ENCODE measurements around the gene IGF1R.
A peak's percentile ranks its signal among the peaks of the same experiment; 100 is the strongest.

IGF1R gene

GRCh38 chr15:98657721-98658120, 9.4 kb downstream of the IGF1R start:
- Histone ChIP-seq H3K4me1 (ENCODE audit: control insufficient read depth in 1 of 2, insufficient read depth in 2 of 2, low read length in 2 of 2) (peaks cover 14 to 20% of the 10 kb centered on the region in 2 donors), H3K9me3 (ENCODE audit: control insufficient read depth in 1 of 2, low read length in 2 of 2) (no peaks in the 10 kb centered on the region), H3K4me3 (ENCODE audit: low read depth in 1 of 2, low read length in 2 of 2) (no peak overlapping the region), H3K36me3 (ENCODE audit: control insufficient read depth in 1 of 2, insufficient read depth in 2 of 2, low read length in 2 of 2) (no peaks in the 10 kb centered on the region), H3K9ac (ENCODE audit: low read depth in 1 of 2, low read length in 2 of 2) (no peak overlapping the region), H3K27ac (ENCODE audit: low read depth, low read length) (no peak overlapping the region), H3K27me3 (ENCODE audit: control insufficient read depth in 1 of 2, insufficient read depth in 2 of 2, low read length in 2 of 2) (no peaks in the 10 kb centered on the region)

- Histone ChIP-seq H3K4me3 (ENCODE audit: low read depth in 1 of 2, low read length in 2 of 2) (no peak overlapping the region), H3K27me3 (ENCODE audit: control insufficient read depth in 1 of 2, insufficient read depth in 2 of 2, low read length in 2 of 2) (no peaks in the 10 kb centered on the region), H3K36me3 (ENCODE audit: control insufficient read depth in 1 of 2, insufficient read depth in 2 of 2, low read length in 2 of 2) (no peaks in the 10 kb centered on the region), H3K9ac (ENCODE audit: low read depth in 1 of 2, low read length in 2 of 2) (no peak overlapping the region), H3K4me1 (ENCODE audit: control insufficient read depth in 1 of 2, insufficient read depth in 2 of 2, low read length in 2 of 2) (peaks cover 17 to 29% of the 10 kb centered on the region in 2 donors), H3K9me3 (ENCODE audit: control insufficient read depth in 1 of 2, low read length in 2 of 2) (no peaks in the 10 kb centered on the region), H3K27ac (ENCODE audit: low read depth, low read length) (no peak overlapping the region)
Observed at GRCh38 chr15:98658831-98659699, 10.7 kb downstream of the IGF1R start.

GRCh38 chr15:98660055-98660454, 11.7 kb downstream of the IGF1R start:
- Histone ChIP-seq H3K9ac (ENCODE audit: low read depth in 1 of 2, low read length in 2 of 2) (no peak overlapping the region), H3K4me3 (ENCODE audit: low read depth in 1 of 2, low read length in 2 of 2) (no peak overlapping the region), H3K36me3 (ENCODE audit: control insufficient read depth in 1 of 2, insufficient read depth in 2 of 2, low read length in 2 of 2) (no peaks in the 10 kb centered on the region), H3K9me3 (ENCODE audit: control insufficient read depth in 1 of 2, low read length in 2 of 2) (no peaks in the 10 kb centered on the region), H3K27ac (ENCODE audit: low read depth, low read length) (no peak overlapping the region), H3K4me1 (ENCODE audit: control insufficient read depth in 1 of 2, insufficient read depth in 2 of 2, low read length in 2 of 2) (peaks cover 17 to 29% of the 10 kb centered on the region in 2 donors), H3K27me3 (ENCODE audit: control insufficient read depth in 1 of 2, insufficient read depth in 2 of 2, low read length in 2 of 2) (no peaks in the 10 kb centered on the region)

GRCh38 chr15:98663045-98663444, 14.7 kb downstream of the IGF1R start:
- no peak overlapping the region for H3K9ac ChIP-seq (ENCODE audit: low read depth in 1 of 2, low read length in 2 of 2)
- no peak overlapping the region for H3K27ac ChIP-seq (ENCODE audit: low read depth, low read length)
- peaks cover 20 to 29% of the 10 kb centered on the region in 2 donors for H3K4me1 ChIP-seq (ENCODE audit: control insufficient read depth in 1 of 2, insufficient read depth in 2 of 2, low read length in 2 of 2)
- no peaks in the 10 kb centered on the region for H3K36me3 ChIP-seq (ENCODE audit: control insufficient read depth in 1 of 2, insufficient read depth in 2 of 2, low read length in 2 of 2)
- H3K4me3 ChIP-seq (ENCODE audit: low read depth in 1 of 2, low read length in 2 of 2) = no peak overlapping the region
- no peaks in the 10 kb centered on the region for H3K9me3 ChIP-seq (ENCODE audit: control insufficient read depth in 1 of 2, low read length in 2 of 2)
- H3K27me3 ChIP-seq (ENCODE audit: control insufficient read depth in 1 of 2, insufficient read depth in 2 of 2, low read length in 2 of 2) = no peaks in the 10 kb centered on the region

GRCh38 chr15:98663606-98664005, 15.3 kb downstream of the IGF1R start:
- Histone ChIP-seq H3K9me3 (ENCODE audit: control insufficient read depth in 1 of 2, low read length in 2 of 2) (no peaks in the 10 kb centered on the region), H3K27me3 (ENCODE audit: control insufficient read depth in 1 of 2, insufficient read depth in 2 of 2, low read length in 2 of 2) (no peaks in the 10 kb centered on the region), H3K9ac (ENCODE audit: low read depth in 1 of 2, low read length in 2 of 2) (no peak overlapping the region), H3K27ac (ENCODE audit: low read depth, low read length) (no peak overlapping the region), H3K36me3 (ENCODE audit: control insufficient read depth in 1 of 2, insufficient read depth in 2 of 2, low read length in 2 of 2) (no peaks in the 10 kb centered on the region), H3K4me3 (ENCODE audit: low read depth in 1 of 2, low read length in 2 of 2) (no peak overlapping the region), H3K4me1 (ENCODE audit: control insufficient read depth in 1 of 2, insufficient read depth in 2 of 2, low read length in 2 of 2) (peaks cover 26 to 31% of the 10 kb centered on the region in 2 donors)

GRCh38 chr15:98666441-98666840, 18.1 kb downstream of the IGF1R start:
- H3K4me3 ChIP-seq (ENCODE audit: low read depth in 1 of 2, low read length in 2 of 2) = no peak overlapping the region
- no peaks in the 10 kb centered on the region for H3K36me3 ChIP-seq (ENCODE audit: control insufficient read depth in 1 of 2, insufficient read depth in 2 of 2, low read length in 2 of 2)
- no peaks in the 10 kb centered on the region for H3K9me3 ChIP-seq (ENCODE audit: control insufficient read depth in 1 of 2, low read length in 2 of 2)
- no peak overlapping the region for H3K9ac ChIP-seq (ENCODE audit: low read depth in 1 of 2, low read length in 2 of 2)
- no peak overlapping the region for H3K27ac ChIP-seq (ENCODE audit: low read depth, low read length)
- peaks cover 27 to 28% of the 10 kb centered on the region in 2 donors for H3K4me1 ChIP-seq (ENCODE audit: control insufficient read depth in 1 of 2, insufficient read depth in 2 of 2, low read length in 2 of 2)
- H3K27me3 ChIP-seq (ENCODE audit: control insufficient read depth in 1 of 2, insufficient read depth in 2 of 2, low read length in 2 of 2) = no peaks in the 10 kb centered on the region

GRCh38 chr15:98666841-98667240, 18.5 kb downstream of the IGF1R start:
- Histone ChIP-seq H3K27me3 (ENCODE audit: control insufficient read depth in 1 of 2, insufficient read depth in 2 of 2, low read length in 2 of 2) (no peaks in the 10 kb centered on the region), H3K27ac (ENCODE audit: low read depth, low read length) (no peak overlapping the region), H3K9me3 (ENCODE audit: control insufficient read depth in 1 of 2, low read length in 2 of 2) (no peaks in the 10 kb centered on the region), H3K36me3 (ENCODE audit: control insufficient read depth in 1 of 2, insufficient read depth in 2 of 2, low read length in 2 of 2) (no peaks in the 10 kb centered on the region), H3K4me1 (ENCODE audit: control insufficient read depth in 1 of 2, insufficient read depth in 2 of 2, low read length in 2 of 2) (peaks cover 28 to 29% of the 10 kb centered on the region in 2 donors), H3K9ac (ENCODE audit: low read depth in 1 of 2, low read length in 2 of 2) (no peak overlapping the region), H3K4me3 (ENCODE audit: low read depth in 1 of 2, low read length in 2 of 2) (no peak overlapping the region)

GRCh38 chr15:98667521-98668179, 19.3 kb downstream of the IGF1R start:
- peaks cover 28 to 30% of the 10 kb centered on the region in 2 donors for H3K4me1 ChIP-seq (ENCODE audit: control insufficient read depth in 1 of 2, insufficient read depth in 2 of 2, low read length in 2 of 2)
- no peak overlapping the region for H3K9ac ChIP-seq (ENCODE audit: low read depth in 1 of 2, low read length in 2 of 2)
- no peaks in the 10 kb centered on the region for H3K36me3 ChIP-seq (ENCODE audit: control insufficient read depth in 1 of 2, insufficient read depth in 2 of 2, low read length in 2 of 2)
- H3K27me3 ChIP-seq (ENCODE audit: control insufficient read depth in 1 of 2, insufficient read depth in 2 of 2, low read length in 2 of 2) = no peaks in the 10 kb centered on the region
- H3K4me3 ChIP-seq (ENCODE audit: low read depth in 1 of 2, low read length in 2 of 2) = no peak overlapping the region
- H3K9me3 ChIP-seq (ENCODE audit: control insufficient read depth in 1 of 2, low read length in 2 of 2) = no peaks in the 10 kb centered on the region
- H3K27ac ChIP-seq (ENCODE audit: low read depth, low read length) = no peak overlapping the region

GRCh38 chr15:98668566-98669308, 20.4 kb downstream of the IGF1R start:
- Histone ChIP-seq H3K4me3 (ENCODE audit: low read depth in 1 of 2, low read length in 2 of 2) (no peak overlapping the region), H3K4me1 (ENCODE audit: control insufficient read depth in 1 of 2, insufficient read depth in 2 of 2, low read length in 2 of 2) (peaks cover 27% of the 10 kb centered on the region in 2 donors), H3K27me3 (ENCODE audit: control insufficient read depth in 1 of 2, insufficient read depth in 2 of 2, low read length in 2 of 2) (no peaks in the 10 kb centered on the region), H3K9me3 (ENCODE audit: control insufficient read depth in 1 of 2, low read length in 2 of 2) (no peaks in the 10 kb centered on the region), H3K36me3 (ENCODE audit: control insufficient read depth in 1 of 2, insufficient read depth in 2 of 2, low read length in 2 of 2) (no peaks in the 10 kb centered on the region), H3K9ac (ENCODE audit: low read depth in 1 of 2, low read length in 2 of 2) (peak overlapping the region in 1 of 2 donors; percentile 11), H3K27ac (ENCODE audit: low read depth, low read length) (no peak overlapping the region)

- no peak overlapping the region for H3K4me3 ChIP-seq (ENCODE audit: low read depth in 1 of 2, low read length in 2 of 2)
- no peaks in the 10 kb centered on the region for H3K9me3 ChIP-seq (ENCODE audit: control insufficient read depth in 1 of 2, low read length in 2 of 2)
- no peaks in the 10 kb centered on the region for H3K36me3 ChIP-seq (ENCODE audit: control insufficient read depth in 1 of 2, insufficient read depth in 2 of 2, low read length in 2 of 2)
- H3K27me3 ChIP-seq (ENCODE audit: control insufficient read depth in 1 of 2, insufficient read depth in 2 of 2, low read length in 2 of 2) = no peaks in the 10 kb centered on the region
- H3K27ac ChIP-seq (ENCODE audit: low read depth, low read length) = no peak overlapping the region
- peaks cover 27 to 28% of the 10 kb centered on the region in 2 donors for H3K4me1 ChIP-seq (ENCODE audit: control insufficient read depth in 1 of 2, insufficient read depth in 2 of 2, low read length in 2 of 2)
- no peak overlapping the region for H3K9ac ChIP-seq (ENCODE audit: low read depth in 1 of 2, low read length in 2 of 2)
Observed at GRCh38 chr15:98669638-98670037, 21.3 kb downstream of the IGF1R start.
